NCI-H460 (cell line): ENCODE measurements around the gene ATP6V0D1. TPM values are rescaled to one million over a fixed set of nuclear protein-coding genes. Genes with fewer than 3 reads are reported as not detected.

Experiments
- DNase-seq: peaks from one replicate; pipeline ENCODE4 v3.0.0-alpha.2; 2016; ENCODE audit warnings: low read depth; ENCODE audit errors: extremely low read depth
- total RNA-seq: library from RNA; depleted of rRNA; stranded (reverse); fragments of >200 nt; shearing (Covaris generic); gene quantifications from 2 replicates; pipeline ENCODE4 v1.2.3, GENCODE V29; 2014

The ATP6V0D1 gene
- total RNA-seq, 1 experiment from 2014 or later: 66.7 TPM

GRCh38 chr16:67463691-67464090 lies 17.3 kb downstream of the ATP6V0D1 start:
- no peak for DNase-seq

GRCh38 chr16:67463059-67463458 lies 17.9 kb downstream of the ATP6V0D1 start:
- DNase-seq: no peak

DNA sequence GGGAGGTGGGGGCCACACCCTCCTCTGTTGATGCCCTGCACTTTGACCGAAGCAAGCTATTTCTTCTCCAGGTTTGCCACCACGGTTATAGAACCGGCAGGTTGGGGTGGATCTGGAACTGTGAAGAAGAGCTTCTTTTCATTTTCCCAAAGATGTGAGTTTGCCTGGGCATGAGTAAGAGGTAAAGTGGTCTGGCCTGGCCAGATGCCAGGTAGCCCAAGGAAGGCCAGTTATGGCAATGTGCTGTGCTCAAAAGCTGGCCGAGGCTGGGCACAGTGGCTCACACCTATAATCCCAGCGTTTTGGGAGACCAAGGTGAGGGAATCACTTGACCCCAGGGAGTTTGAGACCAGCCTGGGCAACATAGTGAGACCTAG lies 18.7 kb downstream of the ATP6V0D1 start:
- no peak for DNase-seq

- DNase-seq: no peak
Observed at GRCh38 chr16:67461600-67462278, 19.2 kb downstream of the ATP6V0D1 start.

DNA sequence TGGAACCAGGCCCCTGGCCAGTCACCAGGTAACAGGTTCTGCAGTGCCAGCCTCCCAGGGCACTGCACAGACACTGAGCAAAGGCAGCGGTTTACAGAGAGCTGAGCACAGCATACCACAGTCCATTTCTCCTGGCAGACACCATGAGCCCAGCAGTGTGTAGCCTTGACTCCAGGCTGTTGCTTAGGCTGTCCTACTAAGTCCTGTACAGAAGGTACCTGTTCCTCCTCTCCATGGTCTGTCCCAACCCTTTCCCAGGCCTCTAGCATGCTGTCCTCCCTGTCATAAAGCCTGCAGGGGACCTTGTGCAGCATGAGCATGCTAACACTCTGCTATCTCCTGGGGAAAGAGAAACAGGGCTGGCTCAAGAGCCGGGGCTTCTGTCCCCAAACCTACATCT lies 20.0 kb downstream of the ATP6V0D1 start:
- DNase-seq: no peak

DNA sequence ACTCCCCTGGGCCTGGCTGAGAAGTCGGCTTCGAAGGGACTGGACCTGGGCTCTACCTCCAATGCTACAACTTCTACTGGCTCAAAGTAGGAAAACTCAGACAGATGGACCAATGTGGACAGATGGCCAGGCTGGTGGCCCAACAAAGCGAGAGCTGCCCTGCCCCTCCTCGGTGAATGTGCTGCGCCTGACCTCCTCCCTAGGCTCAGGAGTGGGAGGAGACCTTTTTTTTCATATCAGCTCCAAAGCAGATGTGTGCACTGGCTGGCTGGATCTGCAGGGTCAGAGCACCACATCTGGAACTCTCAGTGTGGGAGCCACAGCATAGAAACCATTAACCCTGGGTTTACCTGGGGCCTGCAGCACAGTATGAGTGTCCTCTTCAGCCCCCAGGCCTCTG lies 20.8 kb downstream of the ATP6V0D1 start:
- no peak for DNase-seq

- DNase-seq: no peak
Observed at GRCh38 chr16:67459861-67460150, 21.2 kb downstream of the ATP6V0D1 start.

GRCh38 chr16:67459066-67459860 lies 21.7 kb downstream of the ATP6V0D1 start:
- no peak for DNase-seq

- DNase-seq: no peak
Observed at GRCh38 chr16:67458121-67458641, 22.8 kb downstream of the ATP6V0D1 start.

GRCh38 chr16:67457611-67458010 lies 23.3 kb downstream of the ATP6V0D1 start:
- no peak for DNase-seq

GRCh38 chr16:67456391-67457081 lies 24.4 kb downstream of the ATP6V0D1 start:
- no peak for DNase-seq

- DNase-seq: no peak
Observed at GRCh38 chr16:67454852-67455251, 26.1 kb downstream of the ATP6V0D1 start.

GRCh38 chr16:67454104-67454503 lies 26.9 kb downstream of the ATP6V0D1 start:
- DNase-seq: no peak

DNA sequence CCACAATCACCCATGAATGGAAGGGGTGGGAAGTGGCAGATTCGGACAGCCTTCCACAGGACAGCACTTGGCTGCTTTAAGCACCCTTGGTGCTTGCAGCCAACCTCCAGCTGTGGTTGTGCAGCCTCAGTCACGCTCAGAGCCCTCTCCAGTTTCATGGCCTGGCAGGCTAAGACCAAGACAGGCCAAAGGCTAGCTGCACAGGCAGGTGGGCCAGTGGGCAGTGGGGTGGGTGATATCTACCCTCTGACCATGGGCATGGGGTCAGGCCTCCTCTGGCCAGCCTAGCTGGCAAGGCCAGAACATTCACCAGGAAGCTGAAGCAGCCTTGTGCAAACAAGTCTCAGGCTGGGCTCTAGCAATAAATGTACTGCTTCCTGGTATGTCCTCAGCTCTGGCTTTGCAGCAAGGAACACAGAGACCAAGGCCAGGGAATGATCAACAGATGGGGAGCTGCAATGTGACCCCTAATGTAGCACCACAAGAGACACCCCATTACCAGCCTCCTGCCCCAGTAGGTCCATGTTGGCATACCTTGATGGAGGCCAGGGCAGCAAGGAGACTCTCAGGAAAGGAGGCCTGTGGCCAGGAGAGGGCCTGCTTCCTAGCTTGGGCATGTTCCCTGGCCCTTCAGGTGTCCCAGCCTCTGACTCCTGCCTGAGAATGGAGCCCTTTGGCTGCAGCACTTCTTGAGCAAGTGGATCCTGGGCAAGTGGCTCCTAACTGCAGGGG lies 29.1 kb downstream of the ATP6V0D1 start:
- no peak for DNase-seq

- DNase-seq: no peak
Observed at GRCh38 chr16:67451061-67451703, 29.8 kb downstream of the ATP6V0D1 start.

DNA sequence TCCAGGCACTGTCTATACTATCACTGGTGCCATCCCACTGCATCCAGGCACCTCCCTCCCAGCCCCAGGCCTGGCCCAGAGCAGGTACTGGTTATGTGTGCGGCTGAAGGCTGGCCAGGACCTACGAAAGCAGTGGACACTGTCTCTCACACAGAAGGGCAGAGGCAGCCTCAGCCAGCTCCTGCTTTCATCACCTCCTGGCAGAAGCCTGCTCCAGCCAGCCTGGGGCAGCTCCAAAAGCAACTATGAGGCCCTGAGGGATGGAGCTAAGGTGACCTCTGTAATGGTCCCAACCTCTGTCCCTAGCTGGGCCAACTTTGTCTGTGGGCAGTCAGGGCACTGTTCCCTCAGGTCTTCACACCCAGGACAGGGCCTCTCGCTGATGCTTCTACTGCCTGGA lies 31.2 kb downstream of the ATP6V0D1 start:
- no peak for DNase-seq

DNA sequence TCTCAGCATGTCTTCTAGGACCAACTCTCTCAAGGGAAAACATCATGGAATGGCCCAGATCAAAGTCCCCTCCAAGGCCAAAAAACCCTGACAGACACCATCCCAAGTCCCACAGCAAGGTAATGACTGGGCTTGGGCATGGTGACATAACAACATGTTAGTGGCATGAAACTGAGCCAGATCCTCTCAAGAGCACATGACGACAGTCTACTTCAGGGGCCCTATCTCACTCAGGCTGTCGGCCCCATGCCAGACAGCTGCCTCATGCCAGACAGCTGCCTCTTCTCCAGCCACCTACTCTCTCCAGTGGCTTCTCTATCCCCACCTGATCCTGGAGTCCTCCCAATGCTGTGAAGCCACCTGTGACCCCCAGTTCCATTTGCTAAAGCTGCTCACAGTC lies 31.6 kb downstream of the ATP6V0D1 start:
- DNase-seq: no peak

- DNase-seq: no peak
Observed at GRCh38 chr16:67448580-67448979, 32.4 kb downstream of the ATP6V0D1 start.

DNA sequence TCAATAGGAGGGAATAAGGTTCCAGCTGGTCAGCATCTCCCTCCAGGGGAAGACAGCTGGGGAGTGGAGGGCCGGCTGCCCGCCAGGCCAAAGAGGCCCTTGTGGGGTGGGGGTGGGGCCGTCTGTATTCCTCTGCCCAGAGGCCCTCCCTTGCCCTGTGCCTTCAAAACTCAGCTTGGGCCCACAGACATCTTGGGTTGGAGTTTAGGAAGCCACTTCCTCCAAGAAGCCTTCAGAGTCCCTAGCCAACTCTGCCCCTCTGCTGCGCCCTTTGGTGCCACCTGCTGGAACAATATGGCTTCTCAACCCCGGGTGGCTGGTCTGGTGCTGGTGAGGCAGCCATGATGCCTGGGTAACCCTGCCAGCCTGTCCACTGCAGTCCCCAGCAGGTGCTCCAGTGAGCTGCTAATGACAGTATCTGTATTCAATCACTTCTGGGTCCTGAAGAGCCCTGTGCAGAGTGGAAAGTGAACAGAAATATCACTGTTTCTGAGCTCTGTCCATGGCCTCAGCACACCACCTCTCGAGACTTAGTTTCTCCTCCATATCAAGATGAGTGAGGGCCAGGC lies 33.4 kb downstream of the ATP6V0D1 start:
- peak; percentile 77 for DNase-seq

- DNase-seq: no peak
Observed at GRCh38 chr16:67446968-67447507, 33.9 kb downstream of the ATP6V0D1 start.
